ENCODE data around the gene PLA2R1.

PLA2R1 gene

DNA sequence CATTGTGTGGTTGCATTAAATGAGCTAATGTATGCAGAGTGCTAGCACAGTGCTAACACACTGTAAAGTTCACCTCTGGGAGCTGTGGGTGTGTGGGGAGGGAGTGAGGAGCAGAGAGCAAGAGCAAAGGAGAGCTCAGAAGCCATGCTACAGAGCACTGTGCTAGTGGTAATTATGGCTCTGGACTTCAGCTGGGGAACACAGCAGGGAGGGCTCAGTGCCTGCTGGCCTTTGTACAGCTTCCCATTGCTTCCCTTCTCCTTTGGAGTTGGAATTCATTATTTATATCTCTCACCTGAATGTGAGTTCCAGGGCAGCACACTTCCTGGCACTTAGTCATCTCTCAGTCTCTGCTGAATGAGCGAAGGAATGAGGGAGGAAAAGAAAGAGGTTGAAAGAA is 2.5 kb upstream of the PLA2R1 start:
- H3K27me3 ChIP-seq (ENCODE audit: low read length) = no peaks in the 10 kb centered on the region
- no peak for TF ChIP-seq EZH2phosphoT487 (conservative IDR thresholded peaks at IDR 0.05; ENCODE audit: low read length)
- TF ChIP-seq, protein P1, sequence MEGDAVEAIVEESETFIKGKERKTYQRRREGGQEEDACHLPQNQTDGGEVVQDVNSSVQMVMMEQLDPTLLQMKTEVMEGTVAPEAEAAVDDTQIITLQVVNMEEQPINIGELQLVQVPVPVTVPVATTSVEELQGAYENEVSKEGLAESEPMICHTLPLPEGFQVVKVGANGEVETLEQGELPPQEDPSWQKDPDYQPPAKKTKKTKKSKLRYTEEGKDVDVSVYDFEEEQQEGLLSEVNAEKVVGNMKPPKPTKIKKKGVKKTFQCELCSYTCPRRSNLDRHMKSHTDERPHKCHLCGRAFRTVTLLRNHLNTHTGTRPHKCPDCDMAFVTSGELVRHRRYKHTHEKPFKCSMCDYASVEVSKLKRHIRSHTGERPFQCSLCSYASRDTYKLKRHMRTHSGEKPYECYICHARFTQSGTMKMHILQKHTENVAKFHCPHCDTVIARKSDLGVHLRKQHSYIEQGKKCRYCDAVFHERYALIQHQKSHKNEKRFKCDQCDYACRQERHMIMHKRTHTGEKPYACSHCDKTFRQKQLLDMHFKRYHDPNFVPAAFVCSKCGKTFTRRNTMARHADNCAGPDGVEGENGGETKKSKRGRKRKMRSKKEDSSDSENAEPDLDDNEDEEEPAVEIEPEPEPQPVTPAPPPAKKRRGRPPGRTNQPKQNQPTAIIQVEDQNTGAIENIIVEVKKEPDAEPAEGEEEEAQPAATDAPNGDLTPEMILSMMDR (IDR thresholded peaks at IDR 0.05; ENCODE audit: insufficient read depth, low read length, poor library complexity, severe bottlenecking) = no peak
- H3K9me2 ChIP-seq (replicated peaks; ENCODE audit: insufficient read depth, low read length) = no peaks in the 10 kb centered on the region
- no peak overlapping the region for H3K4me3 ChIP-seq (ENCODE audit: insufficient read depth, low read length, poor library complexity, severe bottlenecking)
- no peaks in the 10 kb centered on the region for H4K20me1 ChIP-seq (ENCODE audit: low read depth, low read length)
- no peaks in the 10 kb centered on the region for H3K79me2 ChIP-seq (ENCODE audit: insufficient read depth, low read length)
- no peak overlapping the region for H3K4me2 ChIP-seq (ENCODE audit: low read depth, low read length, poor library complexity, severe bottlenecking)
- no peak overlapping the region for H3K27ac ChIP-seq (ENCODE audit: low read depth, low read length)
- no peak overlapping the region for H3K9ac ChIP-seq (ENCODE audit: low read length)
- H2AFZ ChIP-seq (ENCODE audit: low read depth, low read length, severe bottlenecking) = no peak overlapping the region
- no peaks in the 10 kb centered on the region for H3F3A ChIP-seq (ENCODE audit: insufficient read depth)
- H3K36me3 ChIP-seq (ENCODE audit: low read length) = no peaks in the 10 kb centered on the region
- no peaks in the 10 kb centered on the region for H3K9me3 ChIP-seq (ENCODE audit: insufficient read depth, low read length)

DNA sequence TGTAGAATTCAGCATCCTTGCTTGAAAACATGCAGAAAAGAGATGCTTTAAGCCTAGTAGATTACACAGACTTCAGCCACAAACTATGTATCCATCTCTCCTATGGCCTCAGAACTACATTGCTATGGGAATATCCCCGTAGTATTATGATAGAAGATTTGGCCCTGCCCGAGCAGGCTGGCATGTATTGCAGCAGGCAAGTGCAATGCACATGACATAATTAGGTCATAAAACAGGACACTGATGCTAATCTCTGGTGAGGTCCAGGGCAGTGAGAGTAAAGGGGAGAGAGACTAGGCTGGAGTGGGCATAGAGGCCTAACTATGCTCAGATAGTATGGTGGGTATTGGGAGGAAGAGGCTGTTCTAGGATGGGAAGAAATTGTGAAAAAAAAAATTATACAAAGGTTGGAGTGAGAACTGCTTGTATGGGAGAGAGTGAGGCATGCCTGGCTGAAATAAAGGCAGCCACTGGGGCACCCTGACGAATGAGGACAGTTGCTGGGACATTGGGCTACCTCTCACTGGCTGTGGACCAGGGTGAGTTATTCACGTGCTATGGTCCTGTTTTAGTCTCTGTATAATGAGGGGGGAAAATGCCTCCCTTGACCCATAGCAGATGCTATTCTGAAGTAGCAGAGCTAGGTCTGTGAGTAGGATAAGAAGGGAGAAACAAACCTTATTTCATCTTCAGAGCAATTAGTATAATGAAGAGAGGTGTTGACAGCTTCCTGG is 1.6 kb upstream of the PLA2R1 start:
- Histone ChIP-seq H3K9me2 (replicated peaks; ENCODE audit: insufficient read depth, low read length) (no peaks in the 10 kb centered on the region), H3K4me2 (ENCODE audit: low read depth, low read length, poor library complexity, severe bottlenecking) (no peak overlapping the region), H3K36me3 (ENCODE audit: low read length) (no peaks in the 10 kb centered on the region), H3K27me3 (ENCODE audit: low read length) (no peaks in the 10 kb centered on the region), H4K20me1 (ENCODE audit: low read depth, low read length) (no peaks in the 10 kb centered on the region), H3K9ac (ENCODE audit: low read length) (no peak overlapping the region), H3K9me3 (ENCODE audit: insufficient read depth, low read length) (no peaks in the 10 kb centered on the region), H3F3A (ENCODE audit: insufficient read depth) (no peaks in the 10 kb centered on the region), H3K4me3 (ENCODE audit: insufficient read depth, low read length, poor library complexity, severe bottlenecking) (no peak overlapping the region), H3K27ac (ENCODE audit: low read depth, low read length) (no peak overlapping the region), H3K79me2 (ENCODE audit: insufficient read depth, low read length) (no peaks in the 10 kb centered on the region), H2AFZ (ENCODE audit: low read depth, low read length, severe bottlenecking) (no peak overlapping the region)
- TF ChIP-seq, protein P1 (IDR thresholded peaks at IDR 0.05; ENCODE audit: insufficient read depth, low read length, poor library complexity, severe bottlenecking) = no peak
- TF ChIP-seq EZH2phosphoT487 (conservative IDR thresholded peaks at IDR 0.05; ENCODE audit: low read length) = no peak

DNA sequence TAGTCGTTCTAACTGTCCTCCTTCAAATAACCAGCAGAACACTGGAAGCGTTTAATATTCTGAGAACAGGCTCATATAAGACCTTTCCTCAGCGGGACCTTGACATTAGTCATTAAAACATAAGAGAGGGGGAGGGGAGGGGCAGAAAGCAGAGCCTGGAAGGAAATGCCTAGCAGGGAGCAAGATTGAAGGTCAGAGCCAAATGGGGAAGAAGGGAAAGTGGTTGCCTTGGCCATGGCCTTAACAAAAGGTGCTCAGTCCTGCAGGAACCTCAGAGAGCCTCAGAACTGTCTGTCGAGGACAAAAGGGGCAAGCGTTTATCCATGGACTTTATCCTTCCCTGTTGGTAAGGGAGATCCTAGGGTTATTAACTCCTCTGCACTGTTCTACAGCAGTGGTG is 856 bp upstream of the PLA2R1 start:
- H3K27me3 ChIP-seq (ENCODE audit: low read length) = no peaks in the 10 kb centered on the region
- no peak overlapping the region for H3K9ac ChIP-seq (ENCODE audit: low read length)
- TF ChIP-seq, protein P1 (IDR thresholded peaks at IDR 0.05; ENCODE audit: insufficient read depth, low read length, poor library complexity, severe bottlenecking) = no peak
- no peak for TF ChIP-seq EZH2phosphoT487 (conservative IDR thresholded peaks at IDR 0.05; ENCODE audit: low read length)
- H3K9me2 ChIP-seq (replicated peaks; ENCODE audit: insufficient read depth, low read length) = no peaks in the 10 kb centered on the region
- H3K9me3 ChIP-seq (ENCODE audit: insufficient read depth, low read length) = no peaks in the 10 kb centered on the region
- no peak overlapping the region for H2AFZ ChIP-seq (ENCODE audit: low read depth, low read length, severe bottlenecking)
- no peaks in the 10 kb centered on the region for H3K36me3 ChIP-seq (ENCODE audit: low read length)
- no peak overlapping the region for H3K4me3 ChIP-seq (ENCODE audit: insufficient read depth, low read length, poor library complexity, severe bottlenecking)
- no peak overlapping the region for H3K27ac ChIP-seq (ENCODE audit: low read depth, low read length)
- no peaks in the 10 kb centered on the region for H3K79me2 ChIP-seq (ENCODE audit: insufficient read depth, low read length)
- H4K20me1 ChIP-seq (ENCODE audit: low read depth, low read length) = no peaks in the 10 kb centered on the region
- H3F3A ChIP-seq (ENCODE audit: insufficient read depth) = no peaks in the 10 kb centered on the region
- no peak overlapping the region for H3K4me2 ChIP-seq (ENCODE audit: low read depth, low read length, poor library complexity, severe bottlenecking)
